Left forelimb (tissue), 1 donor: ENCODE data around the gene HTT.

Source experiments
- DNase-seq: peaks from one replicate; pipeline ENCODE4 v3.0.0-alpha.2; 2018; ENCODE audit warnings: low spot score

HTT gene

GRCh38 chr4:3248811-3249661, 174.6 kb downstream of the HTT start, which contains the start of gene MSANTD1:
Gene MSANTD1 (plus strand): TSS chr4:3249159. CDS start chr4:3249223, 64 bp downstream.
- DNase-seq = no peak

DNA sequence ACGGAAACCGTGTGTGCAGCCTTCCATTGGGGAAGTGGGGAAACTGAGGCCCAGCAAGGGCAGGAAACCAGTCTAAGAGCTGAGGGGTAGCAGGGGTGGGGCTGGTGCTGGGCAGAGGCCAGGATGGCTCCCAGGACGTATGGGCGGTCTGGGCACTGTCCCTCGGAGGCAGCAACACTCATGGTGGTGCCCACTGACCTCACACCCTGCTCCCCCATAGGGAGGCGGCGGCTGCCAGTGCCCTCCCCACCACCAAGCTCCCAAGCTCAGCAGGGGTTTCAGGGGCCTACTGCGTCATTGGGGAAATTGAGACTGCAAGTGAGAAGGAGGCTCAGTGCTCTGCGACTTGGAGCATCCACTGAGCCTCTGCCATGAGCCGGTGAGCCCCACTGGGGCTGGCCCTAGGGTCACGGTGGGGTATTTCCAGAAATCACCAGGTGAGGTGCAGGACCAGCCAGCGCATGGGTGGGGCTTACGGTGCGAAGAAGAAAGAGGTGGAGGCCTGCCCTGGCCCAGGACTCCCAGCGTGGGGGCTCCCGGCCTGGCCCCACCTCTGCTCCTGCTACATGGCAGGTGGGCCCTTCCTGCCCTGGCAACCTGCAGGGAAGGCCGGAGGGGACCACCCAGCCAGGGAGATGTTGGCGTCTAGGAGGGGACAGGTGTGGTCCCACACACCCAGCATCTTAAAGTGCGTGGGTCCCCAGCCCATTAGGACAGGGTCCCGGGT, 175.4 kb downstream of the HTT start:
- DNase-seq = no peak

DNA sequence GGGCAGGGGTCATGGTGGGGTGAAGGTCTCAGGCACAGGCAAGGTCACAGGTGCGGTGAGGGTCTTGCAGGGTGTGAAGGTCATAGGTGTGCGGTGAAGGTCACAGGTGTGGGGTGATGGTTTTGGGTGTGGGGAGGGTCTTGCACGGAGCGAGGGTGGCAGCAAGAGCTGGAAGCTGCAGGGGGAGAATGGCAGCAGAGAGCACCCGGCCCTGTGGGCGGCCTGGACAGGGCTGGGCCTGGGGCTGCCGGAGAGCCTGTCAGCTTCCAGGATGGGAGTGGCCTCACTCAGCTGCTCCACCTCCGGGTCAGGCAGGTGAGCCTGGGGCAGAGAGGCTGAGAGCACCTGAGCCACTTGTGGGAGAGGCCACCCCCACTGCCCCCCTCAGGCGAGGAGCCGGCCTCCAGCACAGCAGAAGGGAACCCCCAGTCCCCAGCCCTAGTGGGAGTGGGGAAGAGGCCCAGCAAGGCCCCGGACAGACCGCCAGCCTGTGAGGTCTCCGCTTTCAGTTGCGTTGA, 176.0 kb downstream of the HTT start:
- DNase-seq = no peak

DNA sequence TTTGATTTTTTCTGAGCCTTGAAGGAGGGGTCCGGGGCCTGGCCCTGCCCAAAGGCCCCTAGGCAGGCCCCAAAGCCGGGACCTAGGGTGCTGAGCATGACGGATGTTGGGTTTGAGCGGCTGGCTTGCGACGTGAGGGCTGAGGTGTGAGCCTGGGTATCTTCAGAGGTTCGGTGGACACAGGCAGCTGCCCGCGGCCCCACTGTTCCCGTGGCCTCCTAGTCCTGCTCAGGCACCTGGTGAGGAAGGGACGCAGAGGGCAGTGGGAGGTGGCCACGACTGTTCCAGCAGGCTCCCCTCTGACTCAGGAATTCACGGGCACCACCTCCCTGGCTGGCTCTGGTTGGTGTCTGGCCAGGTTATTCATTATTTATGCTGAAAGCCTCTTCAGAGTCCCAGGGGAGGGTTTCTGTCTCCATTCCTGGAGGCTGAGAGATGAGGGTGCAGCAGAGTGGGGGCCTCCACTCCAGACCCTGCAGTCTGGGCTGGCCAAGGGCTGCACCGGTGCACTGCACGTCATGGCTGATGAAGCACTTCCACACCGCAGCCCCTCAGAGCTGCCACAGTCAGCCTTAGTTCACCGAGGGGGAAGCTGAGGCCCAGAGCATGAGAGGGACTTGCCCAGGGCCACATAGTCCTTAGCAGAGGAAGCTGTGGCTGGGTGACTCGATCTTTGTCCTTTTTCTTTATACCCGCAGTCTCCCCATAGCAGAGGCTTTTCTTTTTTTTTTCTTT, 176.6 kb downstream of the HTT start:
- DNase-seq = no peak

- DNase-seq = peak; percentile 33
Measured at GRCh38 chr4:3251691-3252479, 177.4 kb downstream of the HTT start.

- DNase-seq = no peak
Measured at GRCh38 chr4:3252480-3252828, 178.0 kb downstream of the HTT start.

DNA sequence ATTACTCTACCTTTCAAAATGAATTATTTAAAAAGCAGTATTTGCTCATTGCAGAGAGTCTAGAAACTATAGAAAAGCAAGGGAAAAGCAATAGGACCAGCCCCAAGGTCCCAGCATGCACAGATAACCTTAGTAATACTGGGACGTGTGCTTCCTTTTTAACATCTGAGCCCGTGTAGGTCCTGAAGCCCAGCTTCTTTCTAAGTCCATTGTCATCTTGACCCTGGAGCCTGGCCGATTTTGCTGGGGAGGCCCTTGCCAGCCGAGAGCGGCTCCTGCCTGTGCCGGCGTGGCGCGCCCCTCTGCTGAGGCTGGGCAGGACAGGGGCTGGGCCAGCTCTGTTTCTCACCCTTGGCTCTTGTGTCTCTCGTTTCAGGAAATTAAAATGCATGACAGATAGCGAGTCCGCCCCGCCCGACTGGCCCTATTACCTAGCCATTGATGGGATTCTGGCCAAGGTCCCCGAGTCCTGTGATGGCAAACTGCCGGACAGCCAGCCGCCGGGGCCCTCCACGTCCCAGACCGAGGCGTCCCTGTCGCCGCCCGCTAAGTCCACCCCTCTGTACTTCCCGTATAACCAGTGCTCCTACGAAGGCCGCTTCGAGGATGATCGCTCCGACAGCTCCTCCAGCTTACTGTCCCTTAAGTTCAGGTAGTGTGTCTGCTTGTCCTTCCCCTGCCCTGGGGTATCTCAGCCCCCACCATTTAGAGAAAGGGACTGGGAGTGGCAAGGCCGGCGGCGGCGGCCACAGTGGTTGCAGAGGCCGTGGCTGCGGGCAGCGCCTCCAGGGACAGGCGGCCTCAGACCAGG, 178.6 kb downstream of the HTT start:
- DNase-seq = peak; percentile 59

DNA sequence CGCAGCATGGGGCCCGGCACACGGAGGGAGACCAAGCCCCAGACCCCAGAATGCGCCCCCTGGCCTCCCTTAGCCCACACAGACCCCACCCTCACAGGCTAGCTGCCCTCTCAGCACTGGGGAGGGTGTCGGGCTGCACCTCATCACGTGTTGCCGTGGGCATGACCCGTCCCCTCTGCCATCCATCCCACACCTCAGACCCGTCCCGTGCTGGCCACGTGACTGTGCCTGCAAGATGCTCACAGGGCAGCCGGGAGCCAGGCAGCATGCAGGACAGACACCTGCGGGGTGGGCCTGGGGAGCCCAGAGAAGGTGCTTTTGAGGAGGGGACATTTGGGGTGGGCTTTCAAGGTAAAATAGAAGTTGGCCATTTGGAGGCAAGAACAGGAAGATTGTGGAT, 179.3 kb downstream of the HTT start:
- DNase-seq = peak; percentile 41

DNA sequence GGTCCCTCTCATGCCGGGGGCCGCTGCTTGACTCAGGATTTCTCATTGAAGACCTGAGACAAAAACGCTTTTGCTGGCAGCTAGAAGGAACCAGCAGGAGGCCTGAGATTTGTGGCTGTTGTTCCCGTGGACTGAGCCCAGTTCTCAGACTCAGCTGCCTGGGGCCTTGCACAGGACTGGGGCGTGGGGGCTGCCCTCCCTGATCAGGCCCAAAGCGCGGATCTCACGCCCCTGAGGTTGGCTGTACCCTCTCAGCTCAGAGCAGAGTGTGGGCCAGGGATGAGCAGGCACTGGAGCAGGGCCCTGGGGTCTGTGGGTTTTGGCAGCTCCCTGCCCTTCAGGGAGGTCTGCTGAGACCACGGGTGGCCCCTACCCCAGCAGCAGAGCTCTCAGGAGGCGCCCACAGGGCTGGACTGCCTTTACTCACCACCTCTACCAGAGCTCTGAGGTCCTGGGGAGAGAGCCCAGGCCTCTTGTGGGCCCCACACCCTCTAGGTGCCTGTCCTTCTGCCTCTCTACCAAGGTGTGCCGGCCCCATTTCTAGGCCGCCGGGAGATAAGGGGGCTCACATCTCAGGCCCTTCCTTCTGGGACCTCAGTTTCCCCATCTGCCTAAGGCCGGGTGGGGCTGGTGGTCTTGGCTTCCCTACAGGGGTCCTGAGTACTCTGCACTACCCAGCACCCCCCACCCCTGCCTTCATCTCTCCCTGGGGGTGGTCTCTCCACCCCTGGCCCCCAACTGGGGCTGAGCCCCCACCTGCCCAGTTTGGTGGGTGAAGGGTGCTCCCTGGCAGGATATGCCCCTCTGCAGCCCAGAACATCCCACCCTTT, 180.0 kb downstream of the HTT start:
- DNase-seq = peak; percentile 63

DNA sequence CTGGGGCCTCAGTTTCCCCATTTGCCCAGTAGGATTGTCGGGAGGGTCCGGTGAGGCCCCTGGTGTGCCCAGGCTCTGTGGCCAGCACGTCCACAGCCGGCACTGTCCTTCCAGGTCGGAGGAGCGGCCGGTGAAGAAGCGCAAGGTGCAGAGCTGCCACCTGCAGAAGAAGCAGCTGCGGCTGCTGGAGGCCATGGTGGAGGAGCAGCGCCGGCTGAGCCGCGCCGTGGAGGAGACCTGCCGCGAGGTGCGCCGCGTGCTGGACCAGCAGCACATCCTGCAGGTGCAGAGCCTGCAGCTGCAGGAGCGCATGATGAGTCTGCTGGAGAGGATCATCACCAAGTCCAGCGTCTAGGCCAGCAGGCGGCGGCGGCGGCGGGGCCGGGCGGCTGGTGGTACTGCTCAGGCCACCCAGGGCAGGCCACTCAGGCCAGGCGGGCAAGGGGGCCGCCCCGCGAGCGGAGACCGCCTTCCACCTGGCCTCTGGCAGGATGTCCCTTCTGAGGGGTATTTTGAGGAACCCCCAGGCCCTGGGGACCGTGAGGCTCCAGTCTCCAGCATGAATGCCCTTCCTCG, 181.2 kb downstream of the HTT start:
- peak; percentile 44 for DNase-seq

DNA sequence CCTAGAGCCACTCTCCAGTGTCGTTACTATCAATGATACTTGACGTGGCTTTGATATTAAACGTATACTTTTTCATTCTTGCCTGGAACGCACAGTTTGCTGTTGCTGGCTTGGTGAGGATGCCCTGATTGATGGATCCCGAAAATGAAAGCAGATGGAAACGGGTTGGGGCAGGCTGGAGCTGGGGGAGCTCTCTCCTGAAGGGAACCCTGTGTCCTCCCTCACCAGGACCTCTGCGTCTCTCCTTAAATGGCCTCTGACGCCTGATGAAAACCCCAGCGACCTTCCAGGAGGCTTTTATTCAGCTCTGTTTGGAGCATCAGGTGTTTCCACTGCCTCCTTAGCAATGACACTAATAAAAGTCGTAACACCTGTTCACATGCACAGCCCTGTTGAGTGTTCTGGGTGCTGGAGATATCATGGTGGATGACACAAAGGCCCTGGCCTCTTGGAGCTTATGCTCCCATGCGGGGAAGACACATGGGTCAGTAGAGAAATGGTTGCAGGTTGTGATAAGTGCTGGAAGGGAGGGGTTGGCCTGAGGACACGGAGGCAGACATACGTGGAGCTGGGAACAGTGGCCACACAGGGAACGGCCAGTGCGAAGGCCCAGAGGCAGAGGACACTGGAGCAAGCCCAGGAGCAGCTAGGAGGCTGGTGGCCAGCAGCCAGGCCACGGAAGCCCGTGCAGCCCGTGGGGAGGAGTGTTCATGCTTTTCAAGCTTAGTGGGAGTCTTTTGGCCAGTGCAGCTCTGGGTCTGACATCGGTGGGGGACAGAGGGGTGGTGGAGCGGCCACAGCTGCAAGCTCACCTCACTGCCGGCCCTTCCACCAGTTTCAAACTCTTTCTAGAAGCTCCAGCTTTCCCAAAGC, 182.0 kb downstream of the HTT start:
- peak; percentile 60 for DNase-seq

DNA sequence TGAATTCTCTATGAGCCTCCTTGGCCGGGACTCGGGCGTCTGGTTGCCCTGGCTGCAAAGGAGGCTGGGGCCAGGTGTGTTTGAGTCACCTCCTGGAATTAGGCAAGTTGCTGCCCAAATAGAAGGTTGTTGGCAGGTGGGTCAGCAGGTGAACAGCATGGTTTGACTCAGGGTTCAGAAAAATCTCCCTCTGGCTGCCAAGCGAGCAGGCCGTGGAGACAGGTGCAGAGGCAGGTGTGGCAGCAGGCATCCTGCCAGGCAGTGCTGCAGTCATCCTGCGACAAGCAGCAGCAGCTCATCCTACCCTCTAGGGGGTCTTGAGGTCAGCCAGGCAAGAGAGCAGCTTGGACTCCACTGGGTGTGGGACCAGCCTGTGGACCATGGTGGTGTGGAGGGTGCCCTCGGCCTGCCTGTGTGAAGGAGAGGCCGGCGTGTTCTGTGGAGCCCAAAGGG, 182.6 kb downstream of the HTT start:
- peak; percentile 67 for DNase-seq

DNA sequence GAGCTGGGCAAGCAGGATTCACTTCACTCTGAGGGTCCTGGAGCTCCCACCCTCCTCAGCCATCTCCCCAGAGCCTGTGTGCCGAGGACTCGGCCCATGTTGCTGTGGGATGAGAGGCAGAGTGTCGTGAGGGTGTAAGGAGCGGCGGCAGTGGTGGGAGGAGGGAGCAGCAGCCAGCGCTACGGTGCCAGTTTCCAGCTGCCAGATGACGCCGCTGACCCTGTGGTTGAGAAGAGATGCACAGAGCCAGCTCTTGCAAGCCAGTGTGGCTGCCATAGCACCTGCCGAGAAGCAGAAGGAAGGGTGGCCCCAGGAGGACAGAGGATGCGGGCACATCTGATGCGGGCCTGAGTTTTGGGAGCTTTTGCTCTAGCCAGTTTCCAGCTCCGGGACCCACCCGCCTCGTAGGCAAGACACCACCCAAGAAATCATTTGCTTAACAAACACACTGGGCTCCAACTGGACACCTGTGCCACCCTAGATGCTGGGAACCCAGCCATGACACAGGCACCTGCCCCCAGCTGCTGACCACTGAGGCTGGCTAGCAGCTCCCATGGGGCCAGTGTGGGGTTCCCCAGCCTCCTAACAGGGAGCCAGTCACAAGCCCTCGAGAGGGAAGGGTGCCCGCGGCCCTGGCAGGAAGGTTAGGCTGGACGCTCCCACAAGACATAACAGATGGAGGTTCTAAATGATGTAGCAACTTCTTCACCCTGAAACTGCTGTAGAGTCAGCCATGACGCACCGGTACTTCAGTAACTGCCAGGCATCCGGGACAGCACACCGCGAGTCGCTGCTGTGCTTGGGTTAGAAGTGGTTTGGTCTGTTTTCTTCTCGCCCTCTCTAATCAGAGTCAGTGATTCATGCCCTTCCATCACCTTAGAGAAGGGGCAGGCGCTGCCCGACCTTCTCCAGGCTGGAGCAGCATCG, 183.3 kb downstream of the HTT start:
- peak; percentile 63 for DNase-seq

GRCh38 chr4:3261411-3262207, 187.1 kb downstream of the HTT start:
- DNase-seq = peak; percentile 57

DNA sequence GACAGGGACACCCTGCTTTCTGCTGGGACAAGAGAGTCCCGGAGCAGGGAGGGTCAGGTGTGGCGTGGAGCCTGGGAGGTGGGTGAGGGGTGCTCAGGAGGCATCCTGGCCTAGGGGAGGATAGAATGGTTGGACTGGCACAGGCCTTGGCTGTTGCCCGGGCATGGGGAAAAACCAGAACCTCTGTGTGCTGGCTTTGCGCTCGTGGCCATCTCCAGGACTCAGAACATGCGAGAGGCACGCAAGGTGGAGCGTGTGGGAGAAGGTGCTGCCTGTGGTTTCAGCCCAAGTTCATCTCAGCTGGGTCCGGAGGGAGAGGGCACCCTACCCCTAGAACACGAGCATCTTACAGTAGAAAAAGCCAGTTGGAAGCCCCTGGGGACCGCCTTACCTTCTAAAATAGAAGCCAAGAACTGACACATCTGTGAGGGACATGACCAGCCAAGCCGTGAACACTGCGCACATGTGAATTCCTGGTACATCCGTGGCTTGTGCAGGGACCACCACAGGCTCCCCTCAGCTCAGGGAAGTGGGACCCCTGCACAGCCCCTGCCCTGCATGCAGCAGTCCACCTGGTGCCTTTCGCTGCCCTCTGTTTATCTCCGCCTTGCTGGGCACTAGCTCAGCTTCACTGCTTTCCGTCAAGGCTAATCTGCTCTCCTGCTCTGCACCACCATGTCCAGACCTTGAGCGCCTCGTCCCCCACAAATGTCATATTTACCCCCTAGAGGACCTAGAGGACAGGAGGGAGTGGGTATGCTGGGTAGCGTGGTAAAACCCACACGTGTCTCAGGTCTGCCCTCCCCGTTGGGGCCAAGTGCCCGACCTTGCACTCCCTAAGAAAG, 187.9 kb downstream of the HTT start:
- peak; percentile 53 for DNase-seq
